DOHH2 (cell line): ENCODE results near the gene CDK1.

ENCODE experiments used
- CTCF ChIP-seq: fragments of 200-600 bp; sonication (generic); IDR thresholded peaks from one replicate; pipeline ENCODE4 v1.5.1; 2014; ENCODE audit warnings: antibody characterized with exemption, mild to moderate bottlenecking, low read depth, low read length; ENCODE audit not compliant: poor library complexity, severe bottlenecking
- EZH2phosphoT487 ChIP-seq: fragments of 200-600 bp; sonication (generic); IDR thresholded peaks from 2 replicates; pipeline ENCODE4 v1.6.1; 2017; ENCODE audit warnings: borderline replicate concordance, mild to moderate bottlenecking, antibody characterized with exemption, low read length, moderate library complexity, mixed read lengths

GRCh38 chr10:60816628-60817397 lies 38.5 kb downstream of the CDK1 start:
- peak; percentile 85 for TF ChIP-seq CTCF
- no peak for TF ChIP-seq EZH2phosphoT487
